HepG2 (cell line): ENCODE measurements around the gene SCART1. TPM values are rescaled to one million over a fixed set of nuclear protein-coding genes. Genes with fewer than 3 reads are reported as not detected.
A peak's percentile ranks its signal among the peaks of the same experiment; 100 is the strongest.
"Not testable (repeated sequence)": the region's sequence is repeated elsewhere in the genome, so short reads cannot be mapped to it uniquely, and the experiment has no call there.

Source experiments
- ATAC-seq: fragments of 200-7000 bp; cut with Tn5 transposase; 3 replicates; pipeline ENCODE4 v1.9.1; 2020; ENCODE audit warnings: mild to moderate bottlenecking, moderate library complexity
- BruUV-seq: library from RNA; stranded (reverse); fragments of 400-500 nt; replicated peaks from 2 replicates; lab custom pipeline; 2021; lab: Mats Ljungman, UMichigan
- CTCF ChIA-PET: fragments of 300-600 bp; formaldehyde crosslinking; extraction: SDS; loops from one replicate; lab custom pipeline; 2021; ENCODE audit warnings: low total read pairs, inconsistent platforms, low intra/inter-chr PET ratio; lab: Yijun Ruan, JAX
- POLR2A ChIA-PET: fragments of 350-600 bp; sonication (Branson Sonifier 250); formaldehyde crosslinking; loops from one replicate; lab custom pipeline; 2020; ENCODE audit warnings: antibody characterized with exemption, inconsistent platforms; lab: Yijun Ruan, JAX
- DNase-seq: peaks from one replicate; pipeline ENCODE4 v3.0.0-alpha.2; 2015; ENCODE audit warnings: low spot score
- FAIRE-seq: peaks from 3 replicates; lab custom pipeline; 2011; peaks lifted over from hg19 to GRCh38; lab: Jason Lieb, UNC
- H2AFZ ChIP-seq: one replicate; pipeline ENCODE4 v1.6.1; 2011; ENCODE audit warnings: low read length, inconsistent platforms
- H3K27ac ChIP-seq: fragments of 300-600 bp; 3 replicates; pipeline ENCODE4 v1.8.0; 2011; ENCODE audit warnings: mixed run types, mild to moderate bottlenecking, mixed read lengths, low read length, inconsistent platforms; ENCODE audit not compliant: insufficient read depth; ENCODE audit errors: extremely low read length
- H3K27me3 ChIP-seq, 2 experiments: fragments of 200-600 bp in 1 of 2; 2 replicates in 1 of 2; 3 replicates in 1 of 2; pipeline versions ENCODE4 v1.6.0 to v1.8.0; 2011; ENCODE audit warnings: low read length in 2 of 2, mild to moderate bottlenecking in 2 of 2, moderate library complexity in 2 of 2, inconsistent platforms in 1 of 2; ENCODE audit not compliant: insufficient read depth in 2 of 2, control insufficient read depth in 1 of 2
- H3K36me3 ChIP-seq, 2 experiments: fragments of 200-600 bp in 1 of 2; replicated peaks in 1 of 2; 2 replicates in 1 of 2; 3 replicates in 1 of 2; pipeline versions ENCODE4 v1.5.1 to v1.8.0; 2011; ENCODE audit warnings: low read length in 2 of 2, inconsistent platforms in 1 of 2; ENCODE audit not compliant: insufficient read depth in 2 of 2, control insufficient read depth in 1 of 2
- H3K4me1 ChIP-seq: 2 replicates; pipeline ENCODE4 v1.5.1; 2012; ENCODE audit warnings: low read length, inconsistent platforms; ENCODE audit not compliant: insufficient read depth
- H3K4me2 ChIP-seq: 2 replicates; pipeline ENCODE4 v1.6.0; 2011; ENCODE audit warnings: low read depth, low read length, inconsistent platforms
- H3K4me3 ChIP-seq, 3 experiments: fragments of 200-600 bp in 1 of 3; sonication (generic), shearing (Covaris generic) in 1 of 3; replicated peaks in 1 of 3; 2 replicates each; pipeline ENCODE4 v1.5.1; 2011 to 2016; ENCODE audit warnings: low read length in 3 of 3, inconsistent platforms in 2 of 3, low read depth in 2 of 3, mild to moderate bottlenecking in 2 of 3, control low read depth in 1 of 3, mixed read lengths in 1 of 3; ENCODE audit not compliant: insufficient read depth in 1 of 3
- H3K79me2 ChIP-seq: one replicate; pipeline ENCODE4 v1.6.1; 2011; ENCODE audit warnings: low read length, inconsistent platforms; ENCODE audit not compliant: insufficient read depth
- H3K9ac ChIP-seq: 2 replicates; pipeline ENCODE4 v1.6.0; 2011; ENCODE audit warnings: mild to moderate bottlenecking, low read depth, low read length, inconsistent platforms; ENCODE audit not compliant: insufficient read depth
- H3K9me3 ChIP-seq: 2 replicates; pipeline ENCODE4 v1.5.1; 2012; ENCODE audit warnings: mild to moderate bottlenecking, low read length
- H4K20me1 ChIP-seq: 2 replicates; pipeline ENCODE4 v1.6.0; 2011; ENCODE audit warnings: inconsistent platforms, mild to moderate bottlenecking, low read length, moderate library complexity; ENCODE audit not compliant: insufficient read depth
- WGBS: methylation state at CpG from one replicate; pipeline ENCODE4 v1.1.6; 2017; ENCODE audit warnings: low lambda C conversion rate; 5-methylcytosine and 5-hydroxymethylcytosine counted together
- in situ Hi-C: cut with HindIII; loops from 2 replicates; pipeline ENCODE4 v1.10.0; 2017; ENCODE audit warnings: low pct_unique_long_range_greater_than_20kb; ENCODE audit not compliant: extremely low pct_ligation_motif_present
- intact Hi-C: fragments of 100-400 bp; cut with micrococcal nuclease; formaldehyde crosslinking; loops from one replicate; pipeline ENCODE4 v1.10.0; 2022; ENCODE audit not compliant: unreplicated experiment
- polyA plus RNA-seq, 8 experiments: library from polyadenylated mRNA; depleted of rRNA in 3 of 8; stranded (reverse) in 7 of 8; unstranded in 1 of 8; fragments of >200 nt; fragmentation: Illumina TruSeq in 4 of 8; extraction: Trizol in 4 of 8; gene quantifications; 2 replicates each; pipeline versions ENCODE4 v1.2.1 to v1.2.3, GENCODE V29; 2011 to 2016; ENCODE audit warnings: low read depth in 4 of 8, missing spikeins in 1 of 8, mixed read lengths in 1 of 8; ENCODE audit not compliant: insufficient read depth in 1 of 8
- total RNA-seq, 5 experiments: library from RNA; depleted of rRNA; stranded (reverse); fragments of >200 nt; fragmentation: Illumina TruSeq; extraction: Trizol; gene quantifications; 2 replicates each; pipeline ENCODE4 v1.2.3, GENCODE V29; 2016; ENCODE audit warnings: low read depth in 1 of 5

Gene SCART1
- total and polyA plus RNA-seq, 2 of the 13 experiments (the other 11 are each of a cell fraction or from before 2014, with no cell fraction given), result 0.46 to 1.1 TPM

DNA sequence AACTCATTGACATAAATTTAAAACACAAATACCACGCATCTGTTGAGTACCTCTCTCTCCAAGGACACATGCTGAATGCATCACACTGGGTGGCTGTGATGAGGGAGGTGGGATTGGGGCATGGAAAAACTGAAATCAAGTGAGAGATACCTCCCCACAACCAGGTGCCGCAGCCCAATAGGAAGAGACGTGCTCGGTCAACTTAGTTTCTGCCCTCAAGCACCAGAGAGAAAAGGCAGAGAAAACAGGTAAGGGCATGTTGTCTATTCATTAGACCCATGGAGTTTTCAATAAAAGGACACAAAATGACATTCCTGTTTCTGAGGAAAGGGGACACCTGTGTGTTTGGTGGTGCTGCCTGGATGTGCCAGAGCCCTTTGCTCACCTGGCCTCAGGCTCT, 24.2 kb upstream of the SCART1 start:
- H3K9ac ChIP-seq, POLR2A ChIA-PET, in situ Hi-C loops, H3K4me3 ChIP-seq, H3K36me3 ChIP-seq, H4K20me1 ChIP-seq, intact Hi-C loops, DNase-seq, H3K27me3 ChIP-seq, ATAC-seq, BruUV-seq, CTCF ChIA-PET, H2AFZ ChIP-seq, FAIRE-seq, H3K27ac ChIP-seq, H3K9me3 ChIP-seq, H3K4me1 ChIP-seq, H3K79me2 ChIP-seq, H3K4me2 ChIP-seq: not testable (repeated sequence)
- WGBS, result 75% methylated on average over 3 of the region's 4 CpGs

DNA sequence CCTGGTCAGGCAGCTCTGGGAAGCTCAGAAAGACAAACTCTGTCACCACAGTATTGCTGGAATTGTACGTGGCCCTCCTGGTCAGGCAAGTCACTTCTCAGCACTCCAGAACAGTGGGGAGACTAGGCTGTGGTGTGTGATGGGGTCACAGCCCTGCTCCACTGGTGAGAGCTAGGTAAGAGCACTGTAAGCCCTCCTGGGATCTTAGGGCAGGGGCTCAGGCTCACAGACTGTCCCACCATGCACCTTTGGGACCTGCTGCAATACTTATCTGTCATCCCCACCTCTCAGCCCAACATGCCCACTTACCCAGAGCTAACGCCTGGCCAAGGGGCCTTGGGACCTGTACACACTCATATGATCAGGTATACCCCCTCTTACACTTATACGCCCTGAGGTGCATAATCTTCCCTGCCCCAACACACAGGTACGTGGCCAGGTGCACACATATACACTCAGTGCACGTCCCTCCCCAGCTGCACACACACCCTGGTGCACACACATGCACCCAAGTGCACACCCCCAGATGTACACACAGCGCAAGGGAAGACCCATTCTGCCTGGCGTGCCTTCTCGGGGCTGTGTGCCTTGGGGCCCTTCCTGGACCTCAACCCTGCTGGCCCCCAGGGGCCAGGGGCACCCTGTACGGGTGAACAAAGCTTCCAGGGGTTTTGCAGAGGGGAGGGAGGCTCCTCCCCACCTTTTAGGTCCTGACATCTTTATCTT, 21.7 kb upstream of the SCART1 start:
- H2AFZ ChIP-seq, FAIRE-seq, H3K4me1 ChIP-seq, BruUV-seq, H3K9me3 ChIP-seq, H3K36me3 ChIP-seq, H3K79me2 ChIP-seq, intact Hi-C loops, CTCF ChIA-PET, H3K27me3 ChIP-seq, H3K4me3 ChIP-seq, H3K9ac ChIP-seq, H3K27ac ChIP-seq, POLR2A ChIA-PET, H3K4me2 ChIP-seq, in situ Hi-C loops, DNase-seq, H4K20me1 ChIP-seq: not testable (repeated sequence)
- WGBS, result 43% methylated on average over 3 of the region's 9 CpGs
- ATAC-seq, result peak; percentile 54

DNA sequence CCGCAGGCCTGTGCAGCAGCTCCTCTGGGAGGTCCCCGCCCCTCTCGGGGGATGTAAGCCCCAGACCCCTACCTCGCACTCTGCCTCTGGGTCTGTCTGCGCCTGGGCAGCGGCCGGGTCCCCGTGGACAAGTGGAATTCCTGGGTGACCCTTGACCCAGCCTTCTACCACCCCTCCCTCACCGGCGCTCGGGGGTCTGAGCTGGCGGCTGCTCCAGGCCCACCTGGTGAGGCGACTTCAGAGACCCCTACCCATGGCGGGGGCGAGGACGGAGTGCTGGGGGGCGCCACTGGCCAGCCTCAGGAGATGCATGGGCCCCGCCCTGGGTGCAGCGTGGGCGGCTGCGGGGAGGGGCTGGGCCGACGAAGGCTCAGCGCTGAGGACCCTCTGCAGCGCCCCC, 21.0 kb upstream of the SCART1 start:
- intact Hi-C loops, BruUV-seq, CTCF ChIA-PET, H2AFZ ChIP-seq, H4K20me1 ChIP-seq, H3K79me2 ChIP-seq, FAIRE-seq, H3K27ac ChIP-seq, H3K36me3 ChIP-seq, DNase-seq, ATAC-seq, in situ Hi-C loops, H3K4me2 ChIP-seq, H3K9me3 ChIP-seq, H3K27me3 ChIP-seq, POLR2A ChIA-PET, H3K9ac ChIP-seq, H3K4me1 ChIP-seq, H3K4me3 ChIP-seq: not testable (repeated sequence)
- WGBS, result 52% methylated on average over 5 of the region's 25 CpGs
